HepG2 (cell line): ENCODE data around the gene GBA2. TPM values are rescaled to one million over a fixed set of nuclear protein-coding genes. Genes with fewer than 3 reads are reported as not detected.

ENCODE experiments used
- ATAC-seq: fragments of 200-7000 bp; cut with Tn5 transposase; 3 replicates; pipeline ENCODE4 v1.9.1; 2020; ENCODE audit warnings: mild to moderate bottlenecking, moderate library complexity
- BruUV-seq: library from RNA; stranded (reverse); fragments of 400-500 nt; replicated peaks from 2 replicates; lab custom pipeline; 2021; lab: Mats Ljungman, UMichigan
- CTCF ChIA-PET: fragments of 300-600 bp; formaldehyde crosslinking; extraction: SDS; loops from one replicate; lab custom pipeline; 2021; ENCODE audit warnings: low total read pairs, inconsistent platforms, low intra/inter-chr PET ratio; lab: Yijun Ruan, JAX
- POLR2A ChIA-PET: fragments of 350-600 bp; sonication (Branson Sonifier 250); formaldehyde crosslinking; loops from one replicate; lab custom pipeline; 2020; ENCODE audit warnings: antibody characterized with exemption, inconsistent platforms; lab: Yijun Ruan, JAX
- DNase-seq: peaks from one replicate; pipeline ENCODE4 v3.0.0-alpha.2; 2015; ENCODE audit warnings: low spot score
- FAIRE-seq: peaks from 3 replicates; lab custom pipeline; 2011; peaks lifted over from hg19 to GRCh38; lab: Jason Lieb, UNC
- H2AFZ ChIP-seq: one replicate; pipeline ENCODE4 v1.6.1; 2011; ENCODE audit warnings: low read length, inconsistent platforms
- H3K27ac ChIP-seq: fragments of 300-600 bp; 3 replicates; pipeline ENCODE4 v1.8.0; 2011; ENCODE audit warnings: mixed run types, mild to moderate bottlenecking, mixed read lengths, low read length, inconsistent platforms; ENCODE audit not compliant: insufficient read depth; ENCODE audit errors: extremely low read length
- H3K27me3 ChIP-seq, 2 experiments: fragments of 200-600 bp in 1 of 2; 2 replicates in 1 of 2; 3 replicates in 1 of 2; pipeline versions ENCODE4 v1.6.0 to v1.8.0; 2011; ENCODE audit warnings: low read length in 2 of 2, mild to moderate bottlenecking in 2 of 2, moderate library complexity in 2 of 2, inconsistent platforms in 1 of 2; ENCODE audit not compliant: insufficient read depth in 2 of 2, control insufficient read depth in 1 of 2
- H3K36me3 ChIP-seq, 2 experiments: fragments of 200-600 bp in 1 of 2; replicated peaks in 1 of 2; 2 replicates in 1 of 2; 3 replicates in 1 of 2; pipeline versions ENCODE4 v1.5.1 to v1.8.0; 2011; ENCODE audit warnings: low read length in 2 of 2, inconsistent platforms in 1 of 2; ENCODE audit not compliant: insufficient read depth in 2 of 2, control insufficient read depth in 1 of 2
- H3K4me1 ChIP-seq: 2 replicates; pipeline ENCODE4 v1.5.1; 2012; ENCODE audit warnings: low read length, inconsistent platforms; ENCODE audit not compliant: insufficient read depth
- H3K4me2 ChIP-seq: 2 replicates; pipeline ENCODE4 v1.6.0; 2011; ENCODE audit warnings: low read depth, low read length, inconsistent platforms
- H3K4me3 ChIP-seq, 3 experiments: fragments of 200-600 bp in 1 of 3; sonication (generic), shearing (Covaris generic) in 1 of 3; replicated peaks in 1 of 3; 2 replicates each; pipeline ENCODE4 v1.5.1; 2011 to 2016; ENCODE audit warnings: low read length in 3 of 3, inconsistent platforms in 2 of 3, low read depth in 2 of 3, mild to moderate bottlenecking in 2 of 3, control low read depth in 1 of 3, mixed read lengths in 1 of 3; ENCODE audit not compliant: insufficient read depth in 1 of 3
- H3K79me2 ChIP-seq: one replicate; pipeline ENCODE4 v1.6.1; 2011; ENCODE audit warnings: low read length, inconsistent platforms; ENCODE audit not compliant: insufficient read depth
- H3K9ac ChIP-seq: 2 replicates; pipeline ENCODE4 v1.6.0; 2011; ENCODE audit warnings: mild to moderate bottlenecking, low read depth, low read length, inconsistent platforms; ENCODE audit not compliant: insufficient read depth
- H3K9me3 ChIP-seq: 2 replicates; pipeline ENCODE4 v1.5.1; 2012; ENCODE audit warnings: mild to moderate bottlenecking, low read length
- H4K20me1 ChIP-seq: 2 replicates; pipeline ENCODE4 v1.6.0; 2011; ENCODE audit warnings: inconsistent platforms, mild to moderate bottlenecking, low read length, moderate library complexity; ENCODE audit not compliant: insufficient read depth
- GFI1 ChIP-seq: sonication (generic); formaldehyde crosslinking; IDR thresholded peaks from 2 replicates; pipeline ENCODE4 v1.5.0; 2020; ENCODE audit warnings: missing genetic modification reagents, mild to moderate bottlenecking, borderline replicate concordance
- GMEB2 ChIP-seq: IDR thresholded peaks from 2 replicates; pipeline ENCODE4 v1.6.1; 2016; ENCODE audit warnings: missing biosample characterization, missing genetic modification reagents, low read depth
- HOXD1 ChIP-seq: sonication (generic); formaldehyde crosslinking; IDR thresholded peaks from 2 replicates; pipeline ENCODE4 v1.5.0; 2020; ENCODE audit warnings: missing genetic modification reagents
- IRF1 ChIP-seq: sonication (generic); formaldehyde crosslinking; IDR thresholded peaks from 2 replicates; pipeline ENCODE4 v1.4.0; 2020; ENCODE audit warnings: low read depth, mild to moderate bottlenecking, missing genetic modification reagents
- MEIS1 ChIP-seq: sonication (generic); formaldehyde crosslinking; IDR thresholded peaks from 2 replicates; pipeline ENCODE4 v1.9.0; 2021; ENCODE audit warnings: mild to moderate bottlenecking, missing genetic modification reagents, moderate library complexity, borderline replicate concordance
- NR0B2 ChIP-seq: sonication (generic); formaldehyde crosslinking; IDR thresholded peaks from 2 replicates; pipeline ENCODE4 v1.4.0; 2020; ENCODE audit warnings: mild to moderate bottlenecking, missing genetic modification reagents
- RAD21 ChIP-seq: fragments of 450-650 bp; formaldehyde crosslinking; IDR thresholded peaks from 2 replicates; pipeline ENCODE4 v1.5.0; 2020; ENCODE audit warnings: mild to moderate bottlenecking
- SALL2 ChIP-seq: sonication (generic); formaldehyde crosslinking; IDR thresholded peaks from 2 replicates; pipeline ENCODE4 v1.8.1; 2023; ENCODE audit warnings: mild to moderate bottlenecking, missing genetic modification reagents, inconsistent platforms
- TFAP4 ChIP-seq: sonication (generic); IDR thresholded peaks from 2 replicates; pipeline ENCODE4 v1.6.1; 2016; ENCODE audit warnings: low read depth, borderline replicate concordance
- TFE3 ChIP-seq: IDR thresholded peaks from 2 replicates; pipeline ENCODE4 v1.6.1; 2016
- TGIF2 ChIP-seq: IDR thresholded peaks from 2 replicates; pipeline ENCODE4 v1.6.1; 2016; ENCODE audit warnings: control low read depth, missing compliant biosample characterization
- XBP1 ChIP-seq: sonication (generic); formaldehyde crosslinking; IDR thresholded peaks from 2 replicates; pipeline ENCODE4 v1.5.0; 2020; ENCODE audit warnings: missing genetic modification reagents
- ZKSCAN1 ChIP-seq: fragments of 150-350 bp; IDR thresholded peaks from 2 replicates; pipeline ENCODE4 v1.6.1; 2014; ENCODE audit warnings: low read length
- ZNF264 ChIP-seq: sonication (generic); formaldehyde crosslinking; IDR thresholded peaks from 2 replicates; pipeline ENCODE4 v1.4.0; 2020; ENCODE audit warnings: missing genetic modification reagents
- ZNF354B ChIP-seq: sonication (generic); formaldehyde crosslinking; IDR thresholded peaks from 2 replicates; pipeline ENCODE4 v1.8.0; 2022; ENCODE audit warnings: mild to moderate bottlenecking, missing genetic modification reagents
- ZNF414 ChIP-seq: sonication (generic); formaldehyde crosslinking; IDR thresholded peaks from 2 replicates; pipeline ENCODE4 v1.5.0; 2020; ENCODE audit warnings: missing genetic modification reagents
- ZNF589 ChIP-seq: sonication (generic); formaldehyde crosslinking; conservative IDR thresholded peaks from 2 replicates; pipeline ENCODE4 v1.8.0; 2022; ENCODE audit warnings: mild to moderate bottlenecking, moderate library complexity, missing genetic modification reagents
- ZNF766 ChIP-seq: sonication (generic); formaldehyde crosslinking; IDR thresholded peaks from 2 replicates; pipeline ENCODE4 v1.5.0; 2020; ENCODE audit warnings: missing genetic modification reagents, borderline replicate concordance
- WGBS: methylation state at CpG from one replicate; pipeline ENCODE4 v1.1.6; 2017; ENCODE audit warnings: low lambda C conversion rate; 5-methylcytosine and 5-hydroxymethylcytosine counted together
- in situ Hi-C: cut with HindIII; loops from 2 replicates; pipeline ENCODE4 v1.10.0; 2017; ENCODE audit warnings: low pct_unique_long_range_greater_than_20kb; ENCODE audit not compliant: extremely low pct_ligation_motif_present
- intact Hi-C: fragments of 100-400 bp; cut with micrococcal nuclease; formaldehyde crosslinking; loops from one replicate; pipeline ENCODE4 v1.10.0; 2022; ENCODE audit not compliant: unreplicated experiment
- polyA plus RNA-seq, 8 experiments: library from polyadenylated mRNA; depleted of rRNA in 3 of 8; stranded (reverse) in 7 of 8; unstranded in 1 of 8; fragments of >200 nt; fragmentation: Illumina TruSeq in 4 of 8; extraction: Trizol in 4 of 8; gene quantifications; 2 replicates each; pipeline versions ENCODE4 v1.2.1 to v1.2.3, GENCODE V29; 2011 to 2016; ENCODE audit warnings: low read depth in 4 of 8, missing spikeins in 1 of 8, mixed read lengths in 1 of 8; ENCODE audit not compliant: insufficient read depth in 1 of 8
- total RNA-seq, 5 experiments: library from RNA; depleted of rRNA; stranded (reverse); fragments of >200 nt; fragmentation: Illumina TruSeq; extraction: Trizol; gene quantifications; 2 replicates each; pipeline ENCODE4 v1.2.3, GENCODE V29; 2016; ENCODE audit warnings: low read depth in 1 of 5

Gene GBA2
- total and polyA plus RNA-seq, 2 of the 13 experiments (the other 11 are each of a cell fraction or from before 2014, with no cell fraction given): 37.5 to 86.1 TPM

GRCh38 chr9:35696520-35697215, 52.4 kb downstream of the GBA2 start:
- 47% methylated on average over 8 of the region's 9 CpGs for WGBS
- TF ChIP-seq IRF1 (CRISPR knock-in tag) (no peak), ZNF264 (CRISPR knock-in tag) (no peak), ZNF414 (CRISPR knock-in tag) (0 out of 2 replicates have a peak, but pooled peaks have one; percentile 45), RAD21 (peak; percentile 71), ZNF766 (CRISPR knock-in tag) (no peak), ZKSCAN1 (no peak), GMEB2 (CRISPR knock-in tag) (no peak), HOXD1 (no peak), GFI1 (CRISPR knock-in tag) (no peak), TFE3 (CRISPR knock-in tag) (no peak), TFAP4 (no peak), ZNF589 (CRISPR knock-in tag) (no peak), ZNF354B (no peak), NR0B2 (CRISPR knock-in tag) (no peak), SALL2 (no peak), TGIF2 (CRISPR knock-in tag) (no peak), XBP1 (CRISPR knock-in tag) (no peak), MEIS1 (CRISPR knock-in tag) (no peak)

More at GRCh38 chr9:35696520-35697215, 52.4 kb downstream of the GBA2 start:
- H2AFZ ChIP-seq: no peak overlapping the region
- H3K9ac ChIP-seq: no peak overlapping the region
- H3K36me3 ChIP-seq: peaks cover 24 to 49% of the 10 kb centered on the region in 2 experiments; a peak in 4 of 5 replicates
- CTCF ChIA-PET: interaction anchor here (1.5 kb wide), 2 partner anchors 31 to 38 kb away, joined by 5 to 9 read pairs; partner anchors contain the start of genes ARHGEF39, CCDC107 and RMRP
- POLR2A ChIA-PET: interaction anchor here (0.6 to 2.3 kb wide), 13 partner anchors 9 to 60 kb away, joined by 3 to 12 read pairs (median 7); partner anchors contain the start of genes ARHGEF39, CA9, CCDC107 and CREB3
- no peaks in the 10 kb centered on the region for H3K27me3 ChIP-seq
- no peak overlapping the region for H3K4me2 ChIP-seq
- no TSS peak for BruUV-seq
- H3K27ac ChIP-seq: no peak overlapping the region
- in situ Hi-C loops (loop anchor here (5.0 kb wide), 1 partner anchor 34 kb away; no protein-coding TSS in a partner anchor), intact Hi-C loops (loop anchor here (2.0 to 10.0 kb wide), 2 partner anchors 36 to 52 kb away; no protein-coding TSS in a partner anchor)
- H3K79me2 ChIP-seq: no peaks in the 10 kb centered on the region
- FAIRE-seq (peak; percentile 64), DNase-seq (peak; percentile 59), ATAC-seq (peak; percentile 92)
- no peaks in the 10 kb centered on the region for H3K9me3 ChIP-seq
- H4K20me1 ChIP-seq: no peaks in the 10 kb centered on the region
- H3K4me1 ChIP-seq: peaks cover 19% of the 10 kb centered on the region
- no peak overlapping the region for H3K4me3 ChIP-seq
